Stomach (tissue), 4 donors: Measurements from ENCODE around the gene MAGEB1.

Experiments
- EP300 ChIP-seq: sonication (generic); formaldehyde crosslinking; IDR thresholded peaks from one replicate; pipeline ENCODE4 v1.6.1; 2017; ENCODE audit warnings: antibody characterized with exemption
- POLR2A ChIP-seq, 4 donors: fragments of 450-650 bp; IDR thresholded peaks; one replicate each; pipeline ENCODE4 v1.6.1; 2016; ENCODE audit warnings: antibody characterized with exemption in 4 of 4, control low read depth in 2 of 4, mild to moderate bottlenecking in 1 of 4, moderate library complexity in 1 of 4
- TF ChIP-seq, protein P1 (sequence below), 7 experiments: fragments of 450-650 bp in 4 of 7; fragments of 200-600 bp in 3 of 7; sonication (generic) in 3 of 7; IDR thresholded peaks; one replicate each; pipeline ENCODE4 v1.5.1; 2016 to 2019; ENCODE audit warnings: antibody characterized with exemption in 7 of 7, control low read depth in 2 of 7, mild to moderate bottlenecking in 1 of 7

- TF ChIP-seq EP300: no peak
- TF ChIP-seq, protein P1, sequence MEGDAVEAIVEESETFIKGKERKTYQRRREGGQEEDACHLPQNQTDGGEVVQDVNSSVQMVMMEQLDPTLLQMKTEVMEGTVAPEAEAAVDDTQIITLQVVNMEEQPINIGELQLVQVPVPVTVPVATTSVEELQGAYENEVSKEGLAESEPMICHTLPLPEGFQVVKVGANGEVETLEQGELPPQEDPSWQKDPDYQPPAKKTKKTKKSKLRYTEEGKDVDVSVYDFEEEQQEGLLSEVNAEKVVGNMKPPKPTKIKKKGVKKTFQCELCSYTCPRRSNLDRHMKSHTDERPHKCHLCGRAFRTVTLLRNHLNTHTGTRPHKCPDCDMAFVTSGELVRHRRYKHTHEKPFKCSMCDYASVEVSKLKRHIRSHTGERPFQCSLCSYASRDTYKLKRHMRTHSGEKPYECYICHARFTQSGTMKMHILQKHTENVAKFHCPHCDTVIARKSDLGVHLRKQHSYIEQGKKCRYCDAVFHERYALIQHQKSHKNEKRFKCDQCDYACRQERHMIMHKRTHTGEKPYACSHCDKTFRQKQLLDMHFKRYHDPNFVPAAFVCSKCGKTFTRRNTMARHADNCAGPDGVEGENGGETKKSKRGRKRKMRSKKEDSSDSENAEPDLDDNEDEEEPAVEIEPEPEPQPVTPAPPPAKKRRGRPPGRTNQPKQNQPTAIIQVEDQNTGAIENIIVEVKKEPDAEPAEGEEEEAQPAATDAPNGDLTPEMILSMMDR (IDR thresholded peaks at IDR 0.05): no peak
- no peak for TF ChIP-seq POLR2A (IDR thresholded peaks at IDR 0.05)
These were observed 15.8 kb downstream of the MAGEB1 start for GRCh38 chrX:30262763-30263162.
